ENCODE measurements around the gene KIRREL3.

Gene KIRREL3

DNA sequence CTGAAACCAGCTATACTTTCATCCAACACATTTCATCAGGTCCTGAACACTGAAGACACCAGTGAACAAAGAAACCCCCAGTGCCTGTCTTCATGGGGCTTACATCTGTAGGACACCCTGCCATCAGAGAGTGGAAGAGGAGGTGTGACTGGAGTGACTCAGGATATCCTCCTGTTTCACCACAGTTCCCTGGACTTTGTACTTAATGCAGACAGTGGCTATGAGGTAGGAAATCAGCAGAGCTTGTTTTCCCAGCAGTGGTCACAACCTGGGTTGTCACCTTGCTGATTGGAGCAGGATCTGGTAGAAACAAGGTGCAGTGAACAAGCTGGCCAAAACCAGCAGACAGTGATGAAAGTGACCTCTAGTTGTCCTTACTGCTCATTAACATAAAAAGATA lies 128.8 kb downstream of the KIRREL3 start:
- ChIA-PET CTCF (no interaction called here), POLR2A (no interaction called here)
- DNase-seq (ENCODE audit: low read depth, low spot score): no peak
- TF ChIP-seq, protein P1, sequence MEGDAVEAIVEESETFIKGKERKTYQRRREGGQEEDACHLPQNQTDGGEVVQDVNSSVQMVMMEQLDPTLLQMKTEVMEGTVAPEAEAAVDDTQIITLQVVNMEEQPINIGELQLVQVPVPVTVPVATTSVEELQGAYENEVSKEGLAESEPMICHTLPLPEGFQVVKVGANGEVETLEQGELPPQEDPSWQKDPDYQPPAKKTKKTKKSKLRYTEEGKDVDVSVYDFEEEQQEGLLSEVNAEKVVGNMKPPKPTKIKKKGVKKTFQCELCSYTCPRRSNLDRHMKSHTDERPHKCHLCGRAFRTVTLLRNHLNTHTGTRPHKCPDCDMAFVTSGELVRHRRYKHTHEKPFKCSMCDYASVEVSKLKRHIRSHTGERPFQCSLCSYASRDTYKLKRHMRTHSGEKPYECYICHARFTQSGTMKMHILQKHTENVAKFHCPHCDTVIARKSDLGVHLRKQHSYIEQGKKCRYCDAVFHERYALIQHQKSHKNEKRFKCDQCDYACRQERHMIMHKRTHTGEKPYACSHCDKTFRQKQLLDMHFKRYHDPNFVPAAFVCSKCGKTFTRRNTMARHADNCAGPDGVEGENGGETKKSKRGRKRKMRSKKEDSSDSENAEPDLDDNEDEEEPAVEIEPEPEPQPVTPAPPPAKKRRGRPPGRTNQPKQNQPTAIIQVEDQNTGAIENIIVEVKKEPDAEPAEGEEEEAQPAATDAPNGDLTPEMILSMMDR (IDR thresholded peaks at IDR 0.05; ENCODE audit: insufficient read depth, low read length, missing control alignments): no peak
- H3K4me3 ChIP-seq (ENCODE audit: low read depth, low read length): no peak overlapping the region

DNA sequence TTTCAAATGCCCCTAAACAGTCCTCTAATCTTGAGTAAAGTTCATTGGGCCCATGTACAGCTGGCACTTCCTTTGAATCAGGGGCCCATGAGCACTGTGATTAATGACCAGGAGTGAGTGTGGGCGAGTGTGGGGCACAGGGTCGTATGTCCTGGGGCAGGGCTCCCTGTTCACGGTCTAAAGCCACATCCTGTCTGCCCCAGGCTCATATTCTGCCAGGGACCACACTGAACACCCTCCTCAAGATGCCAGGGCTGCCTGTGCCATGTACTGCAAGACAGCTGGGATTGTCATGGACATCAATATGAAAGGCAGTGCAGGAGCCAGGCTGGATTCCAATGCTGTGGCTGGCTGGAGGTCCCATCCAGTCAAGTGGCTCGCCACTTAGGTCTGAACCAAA lies 130.5 kb downstream of the KIRREL3 start:
- TF ChIP-seq, protein P1 (IDR thresholded peaks at IDR 0.05; ENCODE audit: insufficient read depth, low read length, missing control alignments): no peak
- POLR2A ChIA-PET: no interaction called here
- no peak for DNase-seq (ENCODE audit: low read depth, low spot score)
- CTCF ChIA-PET: interaction anchor here (1.0 kb wide), 1 partner anchor 59 kb away, joined by 3 read pairs; no protein-coding TSS in a partner anchor
- no peak overlapping the region for H3K4me3 ChIP-seq (ENCODE audit: low read depth, low read length)

DNA sequence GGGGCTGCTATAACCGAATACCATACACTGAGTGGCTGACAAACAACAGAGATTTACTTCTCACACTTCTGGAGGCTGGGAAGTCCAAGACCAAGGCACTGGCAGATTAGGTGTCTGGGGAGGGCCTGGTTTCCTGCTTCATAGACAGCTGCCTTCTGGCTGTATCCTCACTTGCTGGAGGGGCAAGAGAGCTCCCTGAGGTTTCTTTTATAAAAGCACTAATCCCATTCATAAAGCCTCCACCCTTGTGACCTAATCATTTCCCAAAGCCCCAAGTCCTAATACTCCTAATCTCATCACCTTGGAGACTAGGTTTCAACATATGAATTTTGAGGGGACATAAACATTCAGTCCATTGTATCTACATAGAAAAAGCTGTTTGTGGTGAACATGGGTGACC lies 131.8 kb downstream of the KIRREL3 start:
- H3K4me3 ChIP-seq (ENCODE audit: low read depth, low read length): no peak overlapping the region
- POLR2A ChIA-PET: no interaction called here
- no peak for DNase-seq (ENCODE audit: low read depth, low spot score)
- CTCF ChIA-PET: interaction anchor here (1.6 kb wide), 1 partner anchor 10 kb away, joined by 5 read pairs; no protein-coding TSS in a partner anchor
- TF ChIP-seq, protein P1 (IDR thresholded peaks at IDR 0.05; ENCODE audit: insufficient read depth, low read length, missing control alignments): no peak

DNA sequence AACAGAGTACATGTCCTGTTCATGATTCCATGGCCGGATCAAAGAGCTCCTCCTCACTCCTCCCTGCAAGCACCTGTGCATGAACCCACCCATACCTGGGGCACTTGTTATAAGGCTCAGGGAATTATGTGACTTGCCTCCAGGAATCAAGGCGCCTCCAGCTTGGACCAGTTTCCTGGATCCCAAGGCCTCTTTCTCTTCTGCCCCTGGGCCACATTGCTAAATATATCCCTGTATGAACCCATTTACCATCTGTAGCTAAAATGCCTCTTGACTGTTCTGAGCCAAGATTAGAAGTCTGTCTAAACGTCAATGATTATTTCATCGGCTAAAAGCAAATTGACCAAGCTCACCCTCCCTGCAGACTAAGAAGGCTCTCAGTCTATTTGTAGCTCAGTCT lies 135.6 kb downstream of the KIRREL3 start:
- TF ChIP-seq, protein P1 (IDR thresholded peaks at IDR 0.05; ENCODE audit: insufficient read depth, low read length, missing control alignments): no peak
- DNase-seq (ENCODE audit: low read depth, low spot score): no peak
- ChIA-PET POLR2A (interaction anchor here (1.0 kb wide), 1 partner anchor 15 kb away, joined by 3 read pairs; no protein-coding TSS in a partner anchor), CTCF (no interaction called here)
- H3K4me3 ChIP-seq (ENCODE audit: low read depth, low read length): no peak overlapping the region

DNA sequence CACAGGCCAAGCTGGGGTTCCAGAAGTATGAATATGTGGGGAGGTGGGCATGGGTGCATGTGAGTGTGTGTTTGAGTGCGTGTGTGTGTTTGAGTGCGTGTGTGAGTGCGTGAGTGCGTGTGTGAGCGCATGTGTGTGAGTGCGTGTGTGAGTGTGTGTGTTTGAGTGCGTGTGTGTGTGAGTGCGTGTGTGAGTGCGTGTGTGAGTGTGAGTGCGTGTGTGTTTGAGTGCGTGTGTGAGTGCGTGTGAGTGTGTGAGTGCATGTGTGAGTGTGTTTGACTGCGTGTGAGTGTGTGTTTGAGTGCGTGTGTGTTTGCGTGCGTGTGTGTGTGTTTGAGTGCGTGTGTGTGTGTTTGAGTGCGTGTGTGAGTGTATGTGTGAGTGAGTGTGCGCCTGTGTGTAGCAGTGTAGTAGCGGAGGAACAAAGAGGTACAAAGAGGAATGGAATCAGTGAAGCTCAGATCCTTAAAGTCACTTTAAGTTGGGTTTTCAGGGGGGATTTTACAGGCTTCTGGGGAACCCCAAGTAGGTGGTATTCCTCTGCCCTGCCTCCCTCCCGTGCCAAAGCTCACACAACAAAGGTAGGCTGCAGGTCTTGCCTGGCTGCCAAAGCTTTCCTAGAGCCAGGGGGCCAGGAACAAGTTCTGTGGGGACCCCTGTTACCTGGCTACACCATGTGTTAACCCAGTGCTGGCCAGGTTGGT lies 137.1 kb downstream of the KIRREL3 start:
- no peak overlapping the region for H3K4me3 ChIP-seq (ENCODE audit: low read depth, low read length)
- TF ChIP-seq, protein P1 (IDR thresholded peaks at IDR 0.05; ENCODE audit: insufficient read depth, low read length, missing control alignments): no peak
- CTCF ChIA-PET: no interaction called here
- POLR2A ChIA-PET: interaction anchor here (0.7 kb wide), 1 partner anchor 18 kb away, joined by 3 read pairs; no protein-coding TSS in a partner anchor
- DNase-seq (ENCODE audit: low read depth, low spot score): no peak

DNA sequence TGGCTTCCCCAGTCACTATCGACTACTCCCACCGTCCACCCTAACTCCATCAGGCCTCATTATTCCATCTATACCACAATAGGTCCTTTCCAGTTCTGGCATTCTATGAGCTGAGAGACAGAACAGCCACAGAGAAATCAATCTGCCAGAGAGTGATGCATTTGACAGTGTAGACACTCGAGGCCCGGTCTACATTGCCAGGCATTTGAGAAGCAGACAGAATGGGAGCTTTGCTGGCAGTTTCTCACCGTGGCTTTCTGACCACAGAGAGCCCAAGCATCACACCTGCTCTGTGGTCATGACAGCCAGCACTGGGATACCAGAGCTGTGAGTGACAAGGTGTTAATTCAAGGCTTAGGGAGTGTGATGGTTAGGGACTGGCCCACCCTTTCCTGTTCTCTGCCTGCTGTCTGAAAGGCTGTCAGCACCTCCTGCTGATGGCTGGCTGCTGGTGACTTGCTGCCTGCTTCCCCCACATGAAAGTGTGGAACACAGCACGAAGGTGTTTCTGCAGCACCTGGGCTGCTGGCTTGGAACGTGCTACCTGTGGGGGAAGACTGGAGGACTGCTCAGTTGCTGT lies 137.8 kb downstream of the KIRREL3 start:
- TF ChIP-seq, protein P1 (IDR thresholded peaks at IDR 0.05; ENCODE audit: insufficient read depth, low read length, missing control alignments): peak; percentile 2
- H3K4me3 ChIP-seq (ENCODE audit: low read depth, low read length): no peak overlapping the region
- no peak for DNase-seq (ENCODE audit: low read depth, low spot score)
- ChIA-PET POLR2A (interaction anchor here (0.7 kb wide), 1 partner anchor 17 kb away, joined by 3 read pairs; no protein-coding TSS in a partner anchor), CTCF (interaction anchor here (1.1 kb wide), 1 partner anchor 252 kb away, joined by 3 read pairs; no protein-coding TSS in a partner anchor)
